Measurements from ENCODE around the gene CTBP2.

GRCh38 chr10:125136087-125136486 is 24.3 kb downstream of the CTBP2 start:
- TF ChIP-seq, protein P1, sequence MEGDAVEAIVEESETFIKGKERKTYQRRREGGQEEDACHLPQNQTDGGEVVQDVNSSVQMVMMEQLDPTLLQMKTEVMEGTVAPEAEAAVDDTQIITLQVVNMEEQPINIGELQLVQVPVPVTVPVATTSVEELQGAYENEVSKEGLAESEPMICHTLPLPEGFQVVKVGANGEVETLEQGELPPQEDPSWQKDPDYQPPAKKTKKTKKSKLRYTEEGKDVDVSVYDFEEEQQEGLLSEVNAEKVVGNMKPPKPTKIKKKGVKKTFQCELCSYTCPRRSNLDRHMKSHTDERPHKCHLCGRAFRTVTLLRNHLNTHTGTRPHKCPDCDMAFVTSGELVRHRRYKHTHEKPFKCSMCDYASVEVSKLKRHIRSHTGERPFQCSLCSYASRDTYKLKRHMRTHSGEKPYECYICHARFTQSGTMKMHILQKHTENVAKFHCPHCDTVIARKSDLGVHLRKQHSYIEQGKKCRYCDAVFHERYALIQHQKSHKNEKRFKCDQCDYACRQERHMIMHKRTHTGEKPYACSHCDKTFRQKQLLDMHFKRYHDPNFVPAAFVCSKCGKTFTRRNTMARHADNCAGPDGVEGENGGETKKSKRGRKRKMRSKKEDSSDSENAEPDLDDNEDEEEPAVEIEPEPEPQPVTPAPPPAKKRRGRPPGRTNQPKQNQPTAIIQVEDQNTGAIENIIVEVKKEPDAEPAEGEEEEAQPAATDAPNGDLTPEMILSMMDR (optimal IDR thresholded peaks at IDR 0.05 in 1 of 3, IDR thresholded peaks at IDR 0.05 in 1 of 3, conservative IDR thresholded peaks at IDR 0.05 in 1 of 3; ENCODE audit: extremely low read depth in 1 of 3, insufficient read depth in 2 of 3, low read length in 3 of 3): no peak
- TF ChIP-seq EZH2 (IDR thresholded peaks at IDR 0.05; ENCODE audit: low read length): no peak

All from keratinocyte (primary cell).